ENCODE results near the gene LPO.

- TF ChIP-seq, protein P1, sequence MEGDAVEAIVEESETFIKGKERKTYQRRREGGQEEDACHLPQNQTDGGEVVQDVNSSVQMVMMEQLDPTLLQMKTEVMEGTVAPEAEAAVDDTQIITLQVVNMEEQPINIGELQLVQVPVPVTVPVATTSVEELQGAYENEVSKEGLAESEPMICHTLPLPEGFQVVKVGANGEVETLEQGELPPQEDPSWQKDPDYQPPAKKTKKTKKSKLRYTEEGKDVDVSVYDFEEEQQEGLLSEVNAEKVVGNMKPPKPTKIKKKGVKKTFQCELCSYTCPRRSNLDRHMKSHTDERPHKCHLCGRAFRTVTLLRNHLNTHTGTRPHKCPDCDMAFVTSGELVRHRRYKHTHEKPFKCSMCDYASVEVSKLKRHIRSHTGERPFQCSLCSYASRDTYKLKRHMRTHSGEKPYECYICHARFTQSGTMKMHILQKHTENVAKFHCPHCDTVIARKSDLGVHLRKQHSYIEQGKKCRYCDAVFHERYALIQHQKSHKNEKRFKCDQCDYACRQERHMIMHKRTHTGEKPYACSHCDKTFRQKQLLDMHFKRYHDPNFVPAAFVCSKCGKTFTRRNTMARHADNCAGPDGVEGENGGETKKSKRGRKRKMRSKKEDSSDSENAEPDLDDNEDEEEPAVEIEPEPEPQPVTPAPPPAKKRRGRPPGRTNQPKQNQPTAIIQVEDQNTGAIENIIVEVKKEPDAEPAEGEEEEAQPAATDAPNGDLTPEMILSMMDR (IDR thresholded peaks at IDR 0.05; ENCODE audit: poor library complexity), result peak; percentile 48
- no peak for TF ChIP-seq EZH2phosphoT487 (IDR thresholded peaks at IDR 0.05; ENCODE audit: low read depth, severe bottlenecking, unreplicated experiment)
- TF ChIP-seq EZH2 (IDR thresholded peaks at IDR 0.05; ENCODE audit: borderline replicate concordance), result no peak
These were observed 65.8 kb downstream of the LPO start for GRCh38 chr17:58303971-58304749.

Measured in hepatocyte (in vitro differentiated cells).